ENCODE results near the gene CDK6. TPM values are rescaled to one million over a fixed set of nuclear protein-coding genes. Genes with fewer than 3 reads are reported as not detected.

Gene CDK6
- polyA plus RNA-seq, 2 of the 4 experiments (the other 2 are of a cell fraction), result 13.6 to 25.9 TPM

DNA sequence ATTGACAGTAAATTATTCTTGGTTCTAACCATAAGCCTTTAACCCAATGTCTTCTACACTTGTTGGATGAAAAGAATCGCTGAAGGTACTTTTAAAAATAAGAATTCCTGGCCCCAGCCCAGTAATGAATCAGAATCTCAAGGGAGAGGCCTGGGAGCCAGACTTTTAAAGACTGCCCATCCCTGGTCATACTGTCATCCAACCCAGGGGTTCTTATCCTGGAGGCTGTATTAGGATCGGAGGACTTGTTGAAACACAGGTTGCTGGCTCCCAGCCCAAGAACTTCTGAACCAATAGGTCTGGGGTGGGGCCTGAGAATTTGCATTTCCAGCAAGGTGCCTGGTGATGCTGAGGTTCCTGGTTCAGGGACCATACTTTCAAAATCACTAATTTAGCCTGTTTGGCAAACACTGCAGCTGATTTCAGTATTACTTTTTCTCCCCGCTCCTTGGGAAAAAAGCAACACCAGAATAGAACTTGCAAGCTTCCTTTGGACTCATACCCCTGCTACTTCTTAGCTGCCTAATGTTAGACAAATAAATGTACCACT, 166.7 kb downstream of the CDK6 start:
- no peak for TF ChIP-seq CBX8 (IDR thresholded peaks at IDR 0.05)
- TF ChIP-seq KDM5A (IDR thresholded peaks at IDR 0.05), result no peak
- TF ChIP-seq ZNF302 (CRISPR knock-in tag; IDR thresholded peaks at IDR 0.05), result no peak
- TF ChIP-seq SMC3 (IDR thresholded peaks at IDR 0.05), result no peak
- TF ChIP-seq RFX5 (IDR thresholded peaks at IDR 0.05), result no peak
- TF ChIP-seq RCOR1 (IDR thresholded peaks at IDR 0.05; ENCODE audit: low read depth, low read length), result no peak
- no peak for TF ChIP-seq NFE2L2 (conservative IDR thresholded peaks at IDR 0.05; ENCODE audit: low read length)
- no peak for TF ChIP-seq JUN (IDR thresholded peaks at IDR 0.05)
- TF ChIP-seq POLR2AphosphoS2 (conservative IDR thresholded peaks at IDR 0.05; ENCODE audit: low read length), result no peak
- no peak for TF ChIP-seq MAZ (IDR thresholded peaks at IDR 0.05; ENCODE audit: borderline replicate concordance, low read depth, low read length)
- TF ChIP-seq, protein P1, sequence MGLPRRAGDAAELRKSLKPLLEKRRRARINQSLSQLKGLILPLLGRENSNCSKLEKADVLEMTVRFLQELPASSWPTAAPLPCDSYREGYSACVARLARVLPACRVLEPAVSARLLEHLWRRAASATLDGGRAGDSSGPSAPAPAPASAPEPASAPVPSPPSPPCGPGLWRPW (IDR thresholded peaks at IDR 0.05), result no peak
- no peak for TF ChIP-seq NPAS2 (CRISPR knock-in tag; IDR thresholded peaks at IDR 0.05; ENCODE audit: borderline replicate concordance)
- ATAC-seq, result no peak
- no peak for FAIRE-seq
- Histone ChIP-seq H3K27ac (no peak overlapping the region), H3K4me3 (no peak overlapping the region), H3K9me3 (no peaks in the 10 kb centered on the region), H3K4me1 (0 out of 3 replicates have a peak, but pooled peaks cover 9% of the 10 kb centered on the region), H3K4me2 (no peak overlapping the region)
- WGBS (ENCODE audit: missing lambda C conversion rate), result 91% methylated on average over 3 of the region's 3 CpGs
- CTCF ChIA-PET, result no interaction called here
- POLR2A ChIA-PET, result no interaction called here
- no peak for DNase-seq (ENCODE audit: low read depth in 1 of 2, low spot score in 1 of 2)

DNA sequence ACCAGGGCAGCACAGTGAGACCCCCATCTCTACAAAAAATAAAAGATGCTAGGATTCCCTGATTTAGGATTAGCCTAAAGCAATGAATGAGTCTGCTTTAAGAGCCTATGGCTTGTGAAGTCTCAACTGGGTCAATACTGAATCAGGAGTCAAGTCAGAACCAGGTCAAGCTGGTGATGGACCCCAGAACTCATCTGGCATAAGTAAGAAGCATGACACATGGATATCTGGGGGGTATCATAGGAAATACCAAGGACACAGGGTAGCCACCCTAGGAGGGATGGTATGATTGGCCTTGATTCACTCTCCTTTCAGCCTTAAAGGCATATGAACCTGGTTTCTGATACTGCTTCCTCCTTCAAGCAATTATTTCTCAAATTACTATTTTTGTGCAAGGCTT, 167.8 kb downstream of the CDK6 start:
- Histone ChIP-seq H3K4me2 (no peak overlapping the region), H3K27ac (0 out of 6 replicates have a peak overlapping the region, but pooled peaks of 1 of the 2 experiments have one; percentile 12), H3K4me1 (0 out of 3 replicates have a peak, but pooled peaks cover 9% of the 10 kb centered on the region), H3K4me3 (no peak overlapping the region), H3K9me3 (no peaks in the 10 kb centered on the region)
- DNase-seq (ENCODE audit: low read depth in 1 of 2, low spot score in 1 of 2) (no peak), ATAC-seq (no peak), FAIRE-seq (no peak)
- TF ChIP-seq HOXB5 (CRISPR knock-in tag; IDR thresholded peaks at IDR 0.05) (no peak), CBX8 (IDR thresholded peaks at IDR 0.05) (no peak), PHF8 (IDR thresholded peaks at IDR 0.05; ENCODE audit: borderline replicate concordance, low read depth) (no peak), HEYL (CRISPR knock-in tag; IDR thresholded peaks at IDR 0.05) (no peak), KDM1A (IDR thresholded peaks at IDR 0.05; ENCODE audit: low read depth) (no peak), RCOR1 (IDR thresholded peaks at IDR 0.05; ENCODE audit: low read depth, low read length) (no peak), CBX2 (IDR thresholded peaks at IDR 0.05; ENCODE audit: borderline replicate concordance, low read depth) (no peak), TP53 (CRISPR knock-in tag; IDR thresholded peaks at IDR 0.05) (no peak), ATOH8 (CRISPR knock-in tag; IDR thresholded peaks at IDR 0.05; ENCODE audit: low read depth) (no peak), CEBPB (IDR thresholded peaks at IDR 0.05) (no peak), RAD21 (conservative IDR thresholded peaks at IDR 0.05 in 1 of 2, IDR thresholded peaks at IDR 0.05 in 1 of 2) (no peak), FOXS1 (CRISPR knock-in tag; IDR thresholded peaks at IDR 0.05) (no peak)
- TF ChIP-seq, protein P2, sequence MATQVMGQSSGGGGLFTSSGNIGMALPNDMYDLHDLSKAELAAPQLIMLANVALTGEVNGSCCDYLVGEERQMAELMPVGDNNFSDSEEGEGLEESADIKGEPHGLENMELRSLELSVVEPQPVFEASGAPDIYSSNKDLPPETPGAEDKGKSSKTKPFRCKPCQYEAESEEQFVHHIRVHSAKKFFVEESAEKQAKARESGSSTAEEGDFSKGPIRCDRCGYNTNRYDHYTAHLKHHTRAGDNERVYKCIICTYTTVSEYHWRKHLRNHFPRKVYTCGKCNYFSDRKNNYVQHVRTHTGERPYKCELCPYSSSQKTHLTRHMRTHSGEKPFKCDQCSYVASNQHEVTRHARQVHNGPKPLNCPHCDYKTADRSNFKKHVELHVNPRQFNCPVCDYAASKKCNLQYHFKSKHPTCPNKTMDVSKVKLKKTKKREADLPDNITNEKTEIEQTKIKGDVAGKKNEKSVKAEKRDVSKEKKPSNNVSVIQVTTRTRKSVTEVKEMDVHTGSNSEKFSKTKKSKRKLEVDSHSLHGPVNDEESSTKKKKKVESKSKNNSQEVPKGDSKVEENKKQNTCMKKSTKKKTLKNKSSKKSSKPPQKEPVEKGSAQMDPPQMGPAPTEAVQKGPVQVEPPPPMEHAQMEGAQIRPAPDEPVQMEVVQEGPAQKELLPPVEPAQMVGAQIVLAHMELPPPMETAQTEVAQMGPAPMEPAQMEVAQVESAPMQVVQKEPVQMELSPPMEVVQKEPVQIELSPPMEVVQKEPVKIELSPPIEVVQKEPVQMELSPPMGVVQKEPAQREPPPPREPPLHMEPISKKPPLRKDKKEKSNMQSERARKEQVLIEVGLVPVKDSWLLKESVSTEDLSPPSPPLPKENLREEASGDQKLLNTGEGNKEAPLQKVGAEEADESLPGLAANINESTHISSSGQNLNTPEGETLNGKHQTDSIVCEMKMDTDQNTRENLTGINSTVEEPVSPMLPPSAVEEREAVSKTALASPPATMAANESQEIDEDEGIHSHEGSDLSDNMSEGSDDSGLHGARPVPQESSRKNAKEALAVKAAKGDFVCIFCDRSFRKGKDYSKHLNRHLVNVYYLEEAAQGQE (IDR thresholded peaks at IDR 0.05), result no peak
- TF ChIP-seq, protein P3, sequence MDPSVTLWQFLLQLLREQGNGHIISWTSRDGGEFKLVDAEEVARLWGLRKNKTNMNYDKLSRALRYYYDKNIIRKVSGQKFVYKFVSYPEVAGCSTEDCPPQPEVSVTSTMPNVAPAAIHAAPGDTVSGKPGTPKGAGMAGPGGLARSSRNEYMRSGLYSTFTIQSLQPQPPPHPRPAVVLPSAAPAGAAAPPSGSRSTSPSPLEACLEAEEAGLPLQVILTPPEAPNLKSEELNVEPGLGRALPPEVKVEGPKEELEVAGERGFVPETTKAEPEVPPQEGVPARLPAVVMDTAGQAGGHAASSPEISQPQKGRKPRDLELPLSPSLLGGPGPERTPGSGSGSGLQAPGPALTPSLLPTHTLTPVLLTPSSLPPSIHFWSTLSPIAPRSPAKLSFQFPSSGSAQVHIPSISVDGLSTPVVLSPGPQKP (IDR thresholded peaks at IDR 0.05; ENCODE audit: low read depth, low read length), result no peak
- TF ChIP-seq, protein P1 (IDR thresholded peaks at IDR 0.05), result no peak
- TF ChIP-seq, protein P4, sequence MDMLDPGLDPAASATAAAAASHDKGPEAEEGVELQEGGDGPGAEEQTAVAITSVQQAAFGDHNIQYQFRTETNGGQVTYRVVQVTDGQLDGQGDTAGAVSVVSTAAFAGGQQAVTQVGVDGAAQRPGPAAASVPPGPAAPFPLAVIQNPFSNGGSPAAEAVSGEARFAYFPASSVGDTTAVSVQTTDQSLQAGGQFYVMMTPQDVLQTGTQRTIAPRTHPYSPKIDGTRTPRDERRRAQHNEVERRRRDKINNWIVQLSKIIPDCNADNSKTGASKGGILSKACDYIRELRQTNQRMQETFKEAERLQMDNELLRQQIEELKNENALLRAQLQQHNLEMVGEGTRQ (IDR thresholded peaks at IDR 0.05), result no peak
- CTCF ChIA-PET, result no interaction called here
- POLR2A ChIA-PET, result no interaction called here

Measured in A549 (cell line).